ENCODE data around the gene CHST3.

GRCh38 chr10:71975087-71975870 lies 11.1 kb downstream of the CHST3 start:
- no peak for TF ChIP-seq TCF12 (IDR thresholded peaks at IDR 0.05; ENCODE audit: low read depth)
- TF ChIP-seq CEBPB (IDR thresholded peaks at IDR 0.05), result no peak
- no peak for TF ChIP-seq NFIC (IDR thresholded peaks at IDR 0.05)
- no peak for TF ChIP-seq FOXM1 (IDR thresholded peaks at IDR 0.05; ENCODE audit: borderline replicate concordance, low read depth)
- no peak for TF ChIP-seq MAX (IDR thresholded peaks at IDR 0.05)
- no peak for TF ChIP-seq EGR1 (IDR thresholded peaks at IDR 0.05)
